Suprapubic skin (tissue), 4 donors: ENCODE results near the gene PDIK1L.
"Not testable (repeated sequence)": the region's sequence is repeated elsewhere in the genome, so short reads cannot be mapped to it uniquely, and the experiment has no call there.

Experiments used
- CTCF ChIP-seq, 2 donors: fragments of 200-600 bp in 1 of 2; fragments of 450-650 bp in 1 of 2; sonication (generic) in 1 of 2; IDR thresholded peaks; one replicate each; pipeline ENCODE4 v1.5.1; 2016 to 2019; ENCODE audit warnings: antibody characterized with exemption in 2 of 2, mild to moderate bottlenecking in 1 of 2, moderate library complexity in 1 of 2
- EP300 ChIP-seq: sonication (generic); formaldehyde crosslinking; IDR thresholded peaks from one replicate; pipeline ENCODE4 v1.6.1; 2017; ENCODE audit warnings: antibody characterized with exemption
- POLR2A ChIP-seq, 2 donors: fragments of 450-650 bp; IDR thresholded peaks; one replicate each; pipeline ENCODE4 v1.6.1; 2017; ENCODE audit warnings: antibody characterized with exemption in 2 of 2, mild to moderate bottlenecking in 2 of 2, moderate library complexity in 2 of 2
- POLR2AphosphoS5 ChIP-seq, 3 donors: sonication (generic); formaldehyde crosslinking; IDR thresholded peaks; one replicate each; pipeline ENCODE4 v1.6.1; 2017; ENCODE audit warnings: antibody characterized with exemption in 3 of 3

- not testable (repeated sequence) for TF ChIP-seq CTCF (IDR thresholded peaks at IDR 0.05); POLR2AphosphoS5 (IDR thresholded peaks at IDR 0.05); EP300; POLR2A (IDR thresholded peaks at IDR 0.05)
These were observed 11.4 kb upstream of the PDIK1L start for GRCh38 chr1:26100204-26100603.
